GM18526 (cell line): ENCODE data around the gene HMOX1.

ENCODE experiments used
- POLR2A ChIP-seq: IDR thresholded peaks from 3 replicates; pipeline ENCODE4 v1.6.1; 2011; ENCODE audit not compliant: insufficient read length; ENCODE audit errors: extremely low read depth

Gene HMOX1

GRCh38 chr22:35380537-35381423 is at the start of gene HMOX1:
TSS of gene HMOX1 (plus strand) at chr22:35381096. CDS start at chr22:35381174, 78 bp downstream.
- peak; percentile 73 for TF ChIP-seq POLR2A

DNA sequence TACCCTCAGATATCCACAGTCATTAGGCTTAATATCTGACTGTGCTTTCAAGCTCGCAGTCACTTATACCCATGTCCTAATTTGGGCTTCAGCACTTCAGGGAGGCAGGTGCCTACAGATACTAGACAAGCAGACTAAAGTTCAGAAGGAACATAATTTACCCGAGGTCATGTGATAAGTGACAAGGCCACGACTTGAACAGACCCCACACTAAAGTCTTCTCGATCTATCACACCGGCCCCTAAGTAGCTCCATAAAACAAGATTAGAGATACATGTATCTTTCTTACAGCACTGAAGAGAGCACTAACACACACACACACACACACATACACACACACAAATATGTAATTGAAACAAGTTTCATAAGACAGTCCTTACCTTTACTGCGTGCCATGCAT is 48.6 kb upstream of the HMOX1 start:
- TF ChIP-seq POLR2A, result no peak

- no peak for TF ChIP-seq POLR2A
Measured at GRCh38 chr22:35333220-35333619, 47.7 kb upstream of the HMOX1 start.

DNA sequence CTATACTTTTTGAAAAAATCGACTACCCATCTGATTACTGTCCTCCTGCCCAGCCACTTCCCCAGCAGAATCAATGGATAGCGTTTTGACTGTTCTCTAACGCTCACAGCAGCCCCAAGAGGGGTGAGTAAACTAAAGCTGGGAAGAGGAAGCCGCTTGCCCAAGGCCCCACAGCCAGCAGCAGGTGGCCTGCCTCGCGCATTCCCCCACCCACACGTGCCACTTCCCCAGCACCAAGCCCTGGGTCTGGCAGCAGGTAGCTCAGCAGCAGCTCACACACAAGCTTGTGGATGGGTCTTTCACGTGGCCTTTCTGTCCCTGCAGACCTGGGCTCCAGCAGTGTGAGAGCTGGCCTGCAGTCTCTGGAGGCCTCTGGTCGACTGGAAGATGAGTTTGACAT is 46.9 kb upstream of the HMOX1 start:
- no peak for TF ChIP-seq POLR2A

DNA sequence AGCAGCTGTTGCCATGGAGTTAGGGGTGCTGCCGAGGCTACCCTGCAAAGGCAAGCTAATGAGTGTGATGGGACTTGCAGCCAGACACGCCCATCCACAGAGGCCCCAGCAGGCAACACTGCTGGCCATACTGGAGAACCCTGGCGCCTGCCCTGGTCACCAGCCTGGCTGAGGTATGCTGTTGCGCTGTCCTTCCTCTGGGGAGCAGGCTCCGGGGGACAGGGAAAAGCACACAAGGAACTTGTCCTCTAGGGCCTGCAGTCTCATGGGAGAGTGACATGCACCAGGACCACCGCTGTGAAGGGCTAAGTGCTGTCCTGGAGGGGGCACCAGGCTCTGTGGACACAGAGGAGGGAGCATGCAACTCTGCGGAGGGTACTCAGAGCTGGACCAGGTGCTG is 45.4 kb upstream of the HMOX1 start:
- TF ChIP-seq POLR2A, result no peak

GRCh38 chr22:35335936-35336781 is 44.7 kb upstream of the HMOX1 start:
- no peak for TF ChIP-seq POLR2A

DNA sequence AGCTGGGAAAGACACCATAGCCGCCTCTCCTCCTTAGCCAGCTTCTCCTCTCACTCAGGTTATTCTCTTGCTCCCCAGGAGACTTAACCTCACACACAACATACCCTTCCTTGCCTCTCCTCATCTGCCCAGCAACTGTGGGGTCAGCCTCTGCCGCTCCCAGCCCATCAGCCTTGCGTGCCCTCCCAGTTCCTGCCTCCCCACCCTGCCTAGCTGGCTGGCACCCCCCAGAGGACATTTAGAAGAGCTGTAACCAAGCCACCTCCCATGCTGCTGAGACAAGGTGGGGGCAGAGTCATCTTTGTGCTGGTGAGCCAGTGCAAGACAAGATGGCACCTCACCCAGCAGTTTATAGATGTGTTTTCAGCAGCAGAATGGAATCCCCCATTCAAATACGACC is 43.0 kb upstream of the HMOX1 start:
- TF ChIP-seq POLR2A, result no peak

DNA sequence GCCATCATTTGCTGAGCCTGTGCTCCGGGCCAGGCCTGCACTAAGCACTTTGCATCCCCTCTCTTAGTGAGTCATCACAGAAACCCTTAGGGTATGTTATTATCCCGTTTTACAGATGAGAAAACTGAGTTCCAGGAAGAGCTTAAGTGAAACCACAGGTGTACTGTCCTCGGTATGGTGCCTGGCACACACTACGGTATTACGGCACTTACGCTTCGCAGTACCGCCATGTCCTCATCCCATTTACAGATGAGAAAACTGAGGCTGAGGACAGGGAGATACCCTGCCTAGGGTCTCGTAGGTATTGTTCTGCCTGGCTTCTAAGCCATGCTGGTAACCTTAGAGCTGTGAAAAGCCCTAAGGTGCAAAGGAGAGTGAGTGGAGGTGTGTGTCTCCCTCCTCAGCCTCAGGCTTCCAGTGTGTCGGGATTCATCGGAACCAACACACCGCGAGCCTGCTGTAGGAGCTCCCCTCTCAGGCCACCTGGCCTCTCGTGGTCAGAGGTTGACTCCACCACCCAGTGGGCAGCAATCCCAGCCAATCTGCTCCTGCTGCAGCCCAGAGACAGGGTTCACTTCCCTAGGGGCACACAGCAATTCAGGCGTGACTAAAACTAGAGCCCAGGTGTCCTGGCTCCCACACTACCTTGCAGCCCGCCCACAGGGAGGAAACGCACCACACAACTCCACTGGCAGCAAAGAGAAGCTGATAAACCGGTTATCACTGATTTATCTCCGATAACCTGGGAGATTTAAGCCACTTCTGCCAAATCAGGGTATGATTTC is 39.6 kb upstream of the HMOX1 start:
- no peak for TF ChIP-seq POLR2A

DNA sequence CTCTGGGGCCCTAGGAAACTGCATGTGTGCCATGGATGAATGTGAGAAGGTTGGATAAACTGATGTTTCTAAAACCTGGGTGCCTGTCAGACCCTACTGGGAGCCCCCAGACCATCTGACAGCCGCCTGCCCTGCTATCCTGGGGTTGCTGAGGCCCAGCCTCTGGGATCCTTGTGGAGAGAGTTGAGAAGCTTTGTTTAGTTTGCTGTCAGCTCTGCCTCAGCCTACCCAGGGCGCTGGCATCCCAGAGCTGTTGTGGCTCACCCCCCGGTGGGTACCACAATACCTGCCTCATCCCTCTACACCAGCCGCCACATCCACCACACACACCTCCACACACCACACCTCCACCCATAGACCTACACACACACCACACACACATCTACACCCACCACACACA is 38.5 kb upstream of the HMOX1 start:
- TF ChIP-seq POLR2A, result no peak

GRCh38 chr22:35343664-35344550 is 37.0 kb upstream of the HMOX1 start:
- TF ChIP-seq POLR2A, result no peak

- TF ChIP-seq POLR2A, result no peak
Measured at GRCh38 chr22:35344956-35345690, 35.8 kb upstream of the HMOX1 start.

DNA sequence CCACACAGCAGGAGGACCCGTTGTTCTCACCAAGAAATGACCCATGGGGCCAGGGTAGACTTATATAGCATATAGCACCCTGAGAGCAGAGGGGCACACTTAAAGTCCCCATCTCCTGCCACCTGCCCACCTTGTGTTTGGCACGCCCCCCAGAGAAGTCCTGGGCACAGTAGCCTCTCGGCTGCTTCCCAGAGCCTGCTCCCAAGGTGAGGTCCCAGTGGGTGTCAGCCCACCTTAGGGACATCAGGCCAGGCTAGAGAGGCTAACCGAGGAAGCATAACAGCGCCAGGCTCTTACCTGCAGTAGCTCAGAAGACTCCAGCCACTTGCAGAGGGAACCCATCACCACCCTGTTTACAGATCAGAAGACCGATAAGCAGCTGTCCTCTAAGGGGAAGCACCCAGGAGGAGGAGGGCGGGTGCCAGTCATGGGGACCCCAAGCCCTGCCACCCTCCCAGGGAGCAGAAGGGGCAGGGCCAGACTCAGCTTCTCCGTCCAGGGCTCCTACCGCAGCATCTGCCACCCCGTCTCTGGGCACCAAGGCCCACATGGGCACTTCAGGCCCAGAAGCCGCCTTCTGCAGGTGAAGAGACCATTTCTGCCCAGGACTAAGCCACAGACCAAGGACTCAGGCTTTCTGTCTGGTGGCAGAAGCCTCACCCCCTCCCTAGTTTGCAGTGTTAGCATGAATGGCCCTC is 34.9 kb upstream of the HMOX1 start:
- TF ChIP-seq POLR2A, result no peak

- no peak for TF ChIP-seq POLR2A
Measured at GRCh38 chr22:35346596-35347220, 34.2 kb upstream of the HMOX1 start.
